Measurements from ENCODE around the gene MINDY1.

- no peak for TF ChIP-seq EP300 (IDR thresholded peaks at IDR 0.05)
- no peak for TF ChIP-seq POLR2AphosphoS5 (IDR thresholded peaks at IDR 0.05)
These were observed 49.0 kb downstream of the MINDY1 start for GRCh38 chr1:150957666-150958065.

All from sigmoid colon (tissue), 4 donors.